ENCODE data around the gene KIF1B.

DNA sequence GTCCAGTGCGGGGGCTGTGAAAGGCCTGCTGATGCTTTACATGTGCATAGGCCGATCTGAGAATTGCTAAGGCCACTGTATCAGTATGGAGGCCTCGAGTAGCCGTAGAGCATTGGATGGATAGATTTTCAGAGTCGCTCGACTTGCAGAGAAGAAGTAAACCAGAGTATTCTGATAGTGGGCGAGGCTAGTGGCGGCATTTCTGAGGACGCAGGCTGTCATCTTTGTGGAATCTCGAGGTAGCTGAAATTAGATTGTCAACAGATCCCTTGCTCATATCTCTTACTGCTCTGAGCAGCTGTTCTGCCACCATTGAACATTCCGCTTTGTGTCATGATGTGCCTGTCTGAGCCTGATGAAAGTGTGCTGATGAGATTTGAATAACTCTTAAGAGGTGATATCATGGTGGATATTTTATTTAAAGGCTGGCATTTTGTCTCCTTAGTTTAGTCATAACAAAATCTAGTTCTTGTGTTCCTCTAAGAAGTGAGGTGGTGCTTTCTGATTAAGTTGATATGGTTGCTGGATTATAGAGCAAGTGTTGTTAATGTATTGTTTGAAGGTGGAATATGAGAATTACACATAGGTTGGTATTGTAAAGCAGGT is 1.5 kb downstream of the KIF1B start:
- TF ChIP-seq, protein P1, sequence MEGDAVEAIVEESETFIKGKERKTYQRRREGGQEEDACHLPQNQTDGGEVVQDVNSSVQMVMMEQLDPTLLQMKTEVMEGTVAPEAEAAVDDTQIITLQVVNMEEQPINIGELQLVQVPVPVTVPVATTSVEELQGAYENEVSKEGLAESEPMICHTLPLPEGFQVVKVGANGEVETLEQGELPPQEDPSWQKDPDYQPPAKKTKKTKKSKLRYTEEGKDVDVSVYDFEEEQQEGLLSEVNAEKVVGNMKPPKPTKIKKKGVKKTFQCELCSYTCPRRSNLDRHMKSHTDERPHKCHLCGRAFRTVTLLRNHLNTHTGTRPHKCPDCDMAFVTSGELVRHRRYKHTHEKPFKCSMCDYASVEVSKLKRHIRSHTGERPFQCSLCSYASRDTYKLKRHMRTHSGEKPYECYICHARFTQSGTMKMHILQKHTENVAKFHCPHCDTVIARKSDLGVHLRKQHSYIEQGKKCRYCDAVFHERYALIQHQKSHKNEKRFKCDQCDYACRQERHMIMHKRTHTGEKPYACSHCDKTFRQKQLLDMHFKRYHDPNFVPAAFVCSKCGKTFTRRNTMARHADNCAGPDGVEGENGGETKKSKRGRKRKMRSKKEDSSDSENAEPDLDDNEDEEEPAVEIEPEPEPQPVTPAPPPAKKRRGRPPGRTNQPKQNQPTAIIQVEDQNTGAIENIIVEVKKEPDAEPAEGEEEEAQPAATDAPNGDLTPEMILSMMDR (IDR thresholded peaks at IDR 0.05), result no peak
- TF ChIP-seq POLR2A (IDR thresholded peaks at IDR 0.05), result peak in 1 of 2 donors; percentile 9
